HEK293 (cell line): ENCODE measurements around the gene IFFO2.

ENCODE experiments used
- CTCF ChIA-PET: fragments of 350-600 bp; formaldehyde crosslinking; extraction: SDS; loops from one replicate; lab custom pipeline; 2021; ENCODE audit warnings: antibody characterized with exemption; lab: Yijun Ruan, JAX
- POLR2A ChIA-PET: fragments of 300-600 bp; formaldehyde crosslinking; extraction: SDS; loops from one replicate; lab custom pipeline; 2020; ENCODE audit warnings: antibody characterized with exemption, inconsistent platforms; lab: Yijun Ruan, JAX
- H3K27ac ChIP-seq: fragments of 200-500 bp; sonication (Bioruptor generic); 2 replicates; pipeline ENCODE4 v1.5.1; 2014; ENCODE audit warnings: low read depth, low read length, control low read depth, inconsistent platforms; ENCODE audit errors: extremely low read depth
- H3K36me3 ChIP-seq, 2 experiments: fragments of 200-500 bp in 1 of 2; sonication (Bioruptor generic) in 1 of 2; 1 replicate in 1 of 2; 2 replicates in 1 of 2; pipeline ENCODE4 v1.5.1; 2014 to 2017; ENCODE audit warnings: inconsistent platforms in 2 of 2, low read length in 2 of 2; ENCODE audit not compliant: control insufficient read depth in 2 of 2, insufficient read depth in 1 of 2
- H3K4me1 ChIP-seq: fragments of 200-500 bp; sonication (Bioruptor generic); 2 replicates; pipeline ENCODE4 v1.5.1; 2014; ENCODE audit warnings: mild to moderate bottlenecking, low read length, inconsistent platforms; ENCODE audit not compliant: control insufficient read depth, insufficient read depth
- H3K4me3 ChIP-seq: 2 replicates; pipeline ENCODE4 v1.5.1; 2011; ENCODE audit warnings: low read depth, mild to moderate bottlenecking, control low read depth, low read length, moderate library complexity
- H3K9me3 ChIP-seq: fragments of 200-500 bp; sonication (Bioruptor generic); 2 replicates; pipeline ENCODE4 v1.5.1; 2014; ENCODE audit warnings: low read depth, low read length, inconsistent platforms; ENCODE audit not compliant: control insufficient read depth, insufficient read depth
- GFI1B ChIP-seq: fragments of 450-650 bp; formaldehyde crosslinking; IDR thresholded peaks from 2 replicates; pipeline ENCODE4 v1.5.1; 2016; ENCODE audit warnings: missing biosample characterization, missing genetic modification characterization
- GLI2 ChIP-seq: fragments of 450-650 bp; formaldehyde crosslinking; IDR thresholded peaks from 2 replicates; pipeline ENCODE4; 2017; ENCODE audit warnings: missing biosample characterization, missing genetic modification characterization, low read depth, borderline replicate concordance
- KLF16 ChIP-seq: fragments of 450-650 bp; formaldehyde crosslinking; IDR thresholded peaks from 2 replicates; pipeline ENCODE4 v1.5.1; 2017; ENCODE audit warnings: missing biosample characterization, missing genetic modification characterization
- SETDB1 ChIP-seq: IDR thresholded peaks from one replicate; pipeline ENCODE4 v1.6.1; 2017; ENCODE audit warnings: mild to moderate bottlenecking, low read length, moderate library complexity, mixed read lengths; ENCODE audit not compliant: insufficient read length
- TRIM28 ChIP-seq: IDR thresholded peaks from 2 replicates; pipeline ENCODE4 v1.6.1; 2011; ENCODE audit warnings: low read length, control low read depth, borderline replicate concordance
- ZBTB21 ChIP-seq: fragments of 450-650 bp; formaldehyde crosslinking; IDR thresholded peaks from 2 replicates; pipeline ENCODE4 v1.5.1; 2017; ENCODE audit warnings: missing biosample characterization, missing genetic modification characterization
- ZFP41 ChIP-seq: fragments of 450-650 bp; formaldehyde crosslinking; IDR thresholded peaks from 2 replicates; pipeline ENCODE4 v1.5.1; 2016; ENCODE audit warnings: missing biosample characterization, missing genetic modification characterization, borderline replicate concordance
- ZNF121 ChIP-seq: fragments of 450-650 bp; formaldehyde crosslinking; IDR thresholded peaks from 2 replicates; pipeline ENCODE4 v1.5.1; 2016; ENCODE audit warnings: missing biosample characterization, missing genetic modification characterization
- ZNF133 ChIP-seq: fragments of 450-650 bp; formaldehyde crosslinking; IDR thresholded peaks from 2 replicates; pipeline ENCODE4 v1.5.1; 2016; ENCODE audit warnings: missing biosample characterization, missing genetic modification characterization
- ZNF138 ChIP-seq: fragments of 450-650 bp; formaldehyde crosslinking; IDR thresholded peaks from 2 replicates; pipeline ENCODE4 v1.5.1; 2016; ENCODE audit warnings: missing biosample characterization, missing genetic modification characterization, borderline replicate concordance
- ZNF169 ChIP-seq: fragments of 450-650 bp; formaldehyde crosslinking; IDR thresholded peaks from 2 replicates; pipeline ENCODE4 v1.5.1; 2016; ENCODE audit warnings: missing biosample characterization, missing genetic modification characterization
- ZNF529 ChIP-seq: fragments of 450-650 bp; formaldehyde crosslinking; IDR thresholded peaks from 2 replicates; pipeline ENCODE4 v1.5.1; 2017; ENCODE audit warnings: missing genetic modification characterization, missing biosample characterization; ENCODE audit not compliant: insufficient replicate concordance
- ZNF549 ChIP-seq: fragments of 450-650 bp; IDR thresholded peaks from 2 replicates; pipeline ENCODE4 v1.5.1; 2018; ENCODE audit warnings: missing biosample characterization, missing genetic modification characterization, mild to moderate bottlenecking, inconsistent platforms, moderate library complexity
- ZNF600 ChIP-seq: fragments of 450-650 bp; formaldehyde crosslinking; IDR thresholded peaks from 2 replicates; pipeline ENCODE4 v1.5.1; 2016; ENCODE audit warnings: missing biosample characterization, missing genetic modification characterization
- ZNF76 ChIP-seq: fragments of 450-650 bp; formaldehyde crosslinking; IDR thresholded peaks from 2 replicates; pipeline ENCODE4; 2016; ENCODE audit warnings: low read depth, missing biosample characterization, missing genetic modification characterization, borderline replicate concordance
- ZSCAN30 ChIP-seq: fragments of 450-650 bp; IDR thresholded peaks from 2 replicates; pipeline ENCODE4 v1.5.1; 2018; ENCODE audit warnings: missing biosample characterization, mild to moderate bottlenecking, missing genetic modification characterization, moderate library complexity
- TF ChIP-seq, protein P1 (sequence below): fragments of 450-650 bp; formaldehyde crosslinking; IDR thresholded peaks from 2 replicates; pipeline ENCODE4; 2016; ENCODE audit warnings: missing biosample characterization, missing genetic modification characterization
- TF ChIP-seq, protein P2 (sequence below): fragments of 450-650 bp; formaldehyde crosslinking; IDR thresholded peaks from 2 replicates; pipeline ENCODE4 v1.5.1; 2016; ENCODE audit warnings: missing biosample characterization, missing genetic modification characterization, borderline replicate concordance
- TF ChIP-seq, protein P3 (sequence below): fragments of 450-650 bp; formaldehyde crosslinking; IDR thresholded peaks from 2 replicates; pipeline ENCODE4 v1.5.0; 2017; ENCODE audit warnings: missing biosample characterization, missing genetic modification characterization, borderline replicate concordance

The IFFO2 gene

DNA sequence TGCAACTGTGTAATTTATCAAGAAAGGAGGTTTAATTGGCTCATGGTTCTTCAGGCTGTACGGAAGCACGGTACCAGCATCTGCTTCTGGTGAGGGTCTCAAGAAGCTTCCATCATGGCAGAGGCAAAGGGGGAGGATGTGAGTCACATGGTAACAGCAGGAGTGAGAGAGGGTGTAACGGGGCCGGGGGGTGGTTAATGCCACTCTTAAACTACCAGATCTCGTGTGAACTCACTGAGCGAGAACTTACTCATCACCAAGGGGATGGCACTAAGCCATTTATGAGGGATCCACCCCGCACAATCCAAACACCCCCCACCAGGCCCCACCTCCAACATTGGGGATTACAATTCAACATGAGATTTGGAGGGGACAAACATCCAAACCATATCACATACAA is 21.0 kb upstream of the IFFO2 start (continued):
- TF ChIP-seq ZNF169 (no peak), ZNF529 (no peak)

DNA sequence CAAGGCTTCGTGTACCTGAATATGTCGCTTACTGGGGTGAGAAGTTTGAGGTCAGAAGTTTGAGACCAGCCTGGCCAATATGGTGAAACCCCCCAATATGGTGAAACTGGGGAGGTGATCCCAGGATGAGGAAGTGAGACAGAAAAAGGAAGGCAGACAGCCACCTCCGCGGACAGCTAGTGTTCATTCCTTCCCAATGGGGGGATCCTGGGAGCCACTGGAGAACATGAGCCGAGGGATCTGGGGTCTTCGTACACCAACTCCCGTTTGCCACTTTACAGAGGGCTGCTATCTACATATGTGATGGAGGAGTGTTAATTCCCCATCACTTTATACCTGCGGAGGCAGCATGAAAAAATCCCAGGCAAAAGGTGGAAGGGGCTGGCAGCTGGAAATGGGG is 19.6 kb upstream of the IFFO2 start:
- no peak for TF ChIP-seq KLF16 (tag by site-specific recombination)
- TF ChIP-seq, protein P1, sequence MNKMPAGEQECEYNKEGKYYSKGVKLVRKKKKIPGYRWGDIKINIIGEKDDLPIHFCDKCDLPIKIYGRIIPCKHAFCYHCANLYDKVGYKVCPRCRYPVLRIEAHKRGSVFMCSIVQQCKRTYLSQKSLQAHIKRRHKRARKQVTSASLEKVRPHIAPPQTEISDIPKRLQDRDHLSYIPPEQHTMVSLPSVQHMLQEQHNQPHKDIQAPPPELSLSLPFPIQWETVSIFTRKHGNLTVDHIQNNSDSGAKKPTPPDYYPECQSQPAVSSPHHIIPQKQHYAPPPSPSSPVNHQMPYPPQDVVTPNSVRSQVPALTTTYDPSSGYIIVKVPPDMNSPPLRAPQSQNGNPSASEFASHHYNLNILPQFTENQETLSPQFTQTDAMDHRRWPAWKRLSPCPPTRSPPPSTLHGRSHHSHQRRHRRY (tag by site-specific recombination) = no peak
- TF ChIP-seq TRIM28 = no peak
- TF ChIP-seq, protein P2, sequence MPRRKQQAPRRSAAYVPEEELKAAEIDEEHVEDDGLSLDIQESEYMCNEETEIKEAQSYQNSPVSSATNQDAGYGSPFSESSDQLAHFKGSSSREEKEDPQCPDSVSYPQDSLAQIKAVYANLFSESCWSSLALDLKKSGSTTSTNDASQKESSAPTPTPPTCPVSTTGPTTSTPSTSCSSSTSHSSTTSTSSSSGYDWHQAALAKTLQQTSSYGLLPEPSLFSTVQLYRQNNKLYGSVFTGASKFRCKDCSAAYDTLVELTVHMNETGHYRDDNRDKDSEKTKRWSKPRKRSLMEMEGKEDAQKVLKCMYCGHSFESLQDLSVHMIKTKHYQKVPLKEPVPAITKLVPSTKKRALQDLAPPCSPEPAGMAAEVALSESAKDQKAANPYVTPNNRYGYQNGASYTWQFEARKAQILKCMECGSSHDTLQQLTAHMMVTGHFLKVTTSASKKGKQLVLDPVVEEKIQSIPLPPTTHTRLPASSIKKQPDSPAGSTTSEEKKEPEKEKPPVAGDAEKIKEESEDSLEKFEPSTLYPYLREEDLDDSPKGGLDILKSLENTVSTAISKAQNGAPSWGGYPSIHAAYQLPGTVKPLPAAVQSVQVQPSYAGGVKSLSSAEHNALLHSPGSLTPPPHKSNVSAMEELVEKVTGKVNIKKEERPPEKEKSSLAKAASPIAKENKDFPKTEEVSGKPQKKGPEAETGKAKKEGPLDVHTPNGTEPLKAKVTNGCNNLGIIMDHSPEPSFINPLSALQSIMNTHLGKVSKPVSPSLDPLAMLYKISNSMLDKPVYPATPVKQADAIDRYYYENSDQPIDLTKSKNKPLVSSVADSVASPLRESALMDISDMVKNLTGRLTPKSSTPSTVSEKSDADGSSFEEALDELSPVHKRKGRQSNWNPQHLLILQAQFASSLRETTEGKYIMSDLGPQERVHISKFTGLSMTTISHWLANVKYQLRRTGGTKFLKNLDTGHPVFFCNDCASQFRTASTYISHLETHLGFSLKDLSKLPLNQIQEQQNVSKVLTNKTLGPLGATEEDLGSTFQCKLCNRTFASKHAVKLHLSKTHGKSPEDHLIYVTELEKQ (tag by site-specific recombination) = no peak
- no peak for TF ChIP-seq ZNF76 (tag by site-specific recombination)
- no peak for TF ChIP-seq ZNF549 (tag by site-specific recombination)
- TF ChIP-seq ZNF138 = no peak
- TF ChIP-seq GLI2 (tag by site-specific recombination) = no peak
- no peak for TF ChIP-seq SETDB1
- TF ChIP-seq ZNF600 (tag by site-specific recombination) = no peak
- no peak for TF ChIP-seq ZNF133 (tag by site-specific recombination)
- no peak for TF ChIP-seq ZBTB21 (tag by site-specific recombination)
- TF ChIP-seq, protein P3, sequence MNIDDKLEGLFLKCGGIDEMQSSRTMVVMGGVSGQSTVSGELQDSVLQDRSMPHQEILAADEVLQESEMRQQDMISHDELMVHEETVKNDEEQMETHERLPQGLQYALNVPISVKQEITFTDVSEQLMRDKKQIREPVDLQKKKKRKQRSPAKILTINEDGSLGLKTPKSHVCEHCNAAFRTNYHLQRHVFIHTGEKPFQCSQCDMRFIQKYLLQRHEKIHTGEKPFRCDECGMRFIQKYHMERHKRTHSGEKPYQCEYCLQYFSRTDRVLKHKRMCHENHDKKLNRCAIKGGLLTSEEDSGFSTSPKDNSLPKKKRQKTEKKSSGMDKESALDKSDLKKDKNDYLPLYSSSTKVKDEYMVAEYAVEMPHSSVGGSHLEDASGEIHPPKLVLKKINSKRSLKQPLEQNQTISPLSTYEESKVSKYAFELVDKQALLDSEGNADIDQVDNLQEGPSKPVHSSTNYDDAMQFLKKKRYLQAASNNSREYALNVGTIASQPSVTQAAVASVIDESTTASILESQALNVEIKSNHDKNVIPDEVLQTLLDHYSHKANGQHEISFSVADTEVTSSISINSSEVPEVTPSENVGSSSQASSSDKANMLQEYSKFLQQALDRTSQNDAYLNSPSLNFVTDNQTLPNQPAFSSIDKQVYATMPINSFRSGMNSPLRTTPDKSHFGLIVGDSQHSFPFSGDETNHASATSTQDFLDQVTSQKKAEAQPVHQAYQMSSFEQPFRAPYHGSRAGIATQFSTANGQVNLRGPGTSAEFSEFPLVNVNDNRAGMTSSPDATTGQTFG (tag by site-specific recombination) = no peak
- no peak for TF ChIP-seq ZSCAN30 (tag by site-specific recombination)
- TF ChIP-seq ZNF121 (tag by site-specific recombination) = no peak
- no peak for TF ChIP-seq GFI1B (tag by site-specific recombination)
- TF ChIP-seq ZFP41 (tag by site-specific recombination) = no peak
- TF ChIP-seq, all 188 proteins: peak for 0
- Histone ChIP-seq H3K4me1 (no peaks in the 10 kb centered on the region), H3K27ac (no peak overlapping the region), H3K9me3 (no peaks in the 10 kb centered on the region), H3K4me3 (no peak overlapping the region), H3K36me3 (no peaks in the 10 kb centered on the region)
- CTCF ChIA-PET = interaction anchor here (0.7 to 1.7 kb wide), 4 partner anchors 10 to 69 kb away, joined by 4 to 8 read pairs (median 5); no protein-coding TSS in a partner anchor
- POLR2A ChIA-PET = interaction anchor here (2.2 kb wide), 1 partner anchor 20 kb away, joined by 6 read pairs; the partner anchor contains the start of gene IFFO2
